Suprapubic skin (tissue), 4 donors: Measurements from ENCODE around the gene MS4A7.

Experiments used
- CTCF ChIP-seq, 2 donors: fragments of 200-600 bp in 1 of 2; fragments of 450-650 bp in 1 of 2; sonication (generic) in 1 of 2; IDR thresholded peaks; one replicate each; pipeline ENCODE4 v1.5.1; 2016 to 2019; ENCODE audit warnings: antibody characterized with exemption in 2 of 2, mild to moderate bottlenecking in 1 of 2, moderate library complexity in 1 of 2
- EP300 ChIP-seq: sonication (generic); formaldehyde crosslinking; IDR thresholded peaks from one replicate; pipeline ENCODE4 v1.6.1; 2017; ENCODE audit warnings: antibody characterized with exemption
- POLR2A ChIP-seq, 2 donors: fragments of 450-650 bp; IDR thresholded peaks; one replicate each; pipeline ENCODE4 v1.6.1; 2017; ENCODE audit warnings: antibody characterized with exemption in 2 of 2, mild to moderate bottlenecking in 2 of 2, moderate library complexity in 2 of 2
- POLR2AphosphoS5 ChIP-seq, 3 donors: sonication (generic); formaldehyde crosslinking; IDR thresholded peaks; one replicate each; pipeline ENCODE4 v1.6.1; 2017; ENCODE audit warnings: antibody characterized with exemption in 3 of 3

- TF ChIP-seq POLR2A (IDR thresholded peaks at IDR 0.05) = no peak
- TF ChIP-seq CTCF (IDR thresholded peaks at IDR 0.05) = no peak
- no peak for TF ChIP-seq POLR2AphosphoS5 (IDR thresholded peaks at IDR 0.05)
- no peak for TF ChIP-seq EP300
Measured at GRCh38 chr11:60420015-60420414, 41.7 kb downstream of the MS4A7 start.
